H1 (cell line): ENCODE results near the gene FKBP10.

ENCODE experiments used
- CBX8 ChIP-seq: fragments of 300-800, 300-1000 bp; sonication (generic); IDR thresholded peaks from 2 replicates; pipeline ENCODE4 v1.7.1; 2016; ENCODE audit warnings: low read depth, low read length, borderline replicate concordance
- CTCF ChIP-seq, 3 experiments: IDR thresholded peaks; 1 replicate in 2 of 3; 2 replicates in 1 of 3; pipeline versions ENCODE4 v1.5.1 to v1.6.1; 2011; ENCODE audit warnings: low read length in 3 of 3, mild to moderate bottlenecking in 3 of 3, inconsistent platforms in 2 of 3, low read depth in 1 of 3, moderate library complexity in 1 of 3; ENCODE audit not compliant: insufficient read depth in 1 of 3; ENCODE audit errors: control extremely low read depth in 1 of 3
- EP300 ChIP-seq, 2 experiments: IDR thresholded peaks; 1 replicate in 1 of 2; 2 replicates in 1 of 2; pipeline ENCODE4 v1.6.1; 2011 to 2012; ENCODE audit warnings: low read depth in 2 of 2, low read length in 2 of 2, mild to moderate bottlenecking in 2 of 2, borderline replicate concordance in 1 of 2, inconsistent platforms in 1 of 2, moderate library complexity in 1 of 2
- MAFK ChIP-seq: IDR thresholded peaks from 2 replicates; pipeline ENCODE4 v1.6.1; 2012; ENCODE audit warnings: low read depth, mild to moderate bottlenecking, improper control_type of control experiment, low read length
- NANOG ChIP-seq: IDR thresholded peaks from 2 replicates; pipeline ENCODE4 v1.6.1; 2011; ENCODE audit warnings: low read length, low read depth, mild to moderate bottlenecking, inconsistent platforms; ENCODE audit not compliant: insufficient read depth, poor library complexity, severe bottlenecking
- RAD21 ChIP-seq, 2 experiments: IDR thresholded peaks in 1 of 2; conservative IDR thresholded peaks in 1 of 2; 2 replicates each; pipeline ENCODE4 v1.6.1; 2011; ENCODE audit warnings: low read depth in 2 of 2, low read length in 2 of 2, improper control_type of control experiment in 1 of 2, inconsistent platforms in 1 of 2, mild to moderate bottlenecking in 1 of 2, moderate library complexity in 1 of 2
- RBBP5 ChIP-seq: IDR thresholded peaks from 2 replicates; pipeline ENCODE4 v1.7.1; 2012; ENCODE audit warnings: low read depth, mild to moderate bottlenecking, inconsistent platforms, low read length, moderate library complexity, borderline replicate concordance
- SIX5 ChIP-seq: IDR thresholded peaks from 2 replicates; pipeline ENCODE4 v1.6.1; 2011; ENCODE audit warnings: mild to moderate bottlenecking, low read depth, low read length

- TF ChIP-seq RBBP5 (no peak), MAFK (no peak), RAD21 (IDR thresholded peaks at IDR 0.05 in 1 of 2, conservative IDR thresholded peaks at IDR 0.05 in 1 of 2; ENCODE audit: low read depth in 2 of 2, low read length in 2 of 2) (no peak), CTCF (IDR thresholded peaks at IDR 0.05; ENCODE audit: control extremely low read depth in 1 of 3, insufficient read depth in 1 of 3, low read depth in 1 of 3, low read length in 3 of 3) (no peak), EP300 (IDR thresholded peaks at IDR 0.05; ENCODE audit: borderline replicate concordance in 1 of 2, low read depth in 2 of 2, low read length in 2 of 2) (no peak), NANOG (no peak), SIX5 (no peak), CBX8 (no peak)
These were observed 40.1 kb upstream of the FKBP10 start for GRCh38 chr17:41772586-41773189.
